ENCODE measurements around the gene TGFBR3.

GRCh38 chr1:91637539-91637994 lies 248.4 kb downstream of the TGFBR3 start:
- no peak for TF ChIP-seq EZH2 (IDR thresholded peaks at IDR 0.05; ENCODE audit: insufficient read depth, poor library complexity, severe bottlenecking)
- no peak for TF ChIP-seq EZH2phosphoT487 (IDR thresholded peaks at IDR 0.05; ENCODE audit: insufficient read depth, low read depth)

Measured in GM23248 (cell line).